Vagina (tissue), 2 donors: ENCODE results near the gene ANGPT4. TPM values are rescaled to one million over a fixed set of nuclear protein-coding genes. Genes with fewer than 3 reads are reported as not detected.

Source experiments
- DNase-seq, 2 donors: peaks; one replicate each; pipeline ENCODE4 v3.0.0-alpha.2; 2017; ENCODE audit errors: extremely low spot score in 2 of 2
- H3K27ac ChIP-seq: fragments of 200-600 bp; sonication (generic); one replicate; pipeline ENCODE4 v1.5.1; 2019
- H3K27me3 ChIP-seq: fragments of 200-600 bp; sonication (generic); one replicate; pipeline ENCODE4 v1.5.1; 2019
- H3K36me3 ChIP-seq, 2 donors: fragments of 200-600 bp; sonication (generic); one replicate each; pipeline ENCODE4 v1.5.1; 2017 to 2019
- H3K4me1 ChIP-seq: fragments of 200-600 bp; sonication (generic); one replicate; pipeline ENCODE4 v1.5.1; 2019
- H3K4me3 ChIP-seq, 2 donors: fragments of 200-600 bp; sonication (generic); 1 replicate in 1 of 2; 2 replicates in 1 of 2; pipeline ENCODE4 v1.5.1; 2016 to 2019
- H3K9me3 ChIP-seq: fragments of 200-600 bp; sonication (generic); one replicate; pipeline ENCODE4 v1.5.1; 2019
- POLR2A ChIP-seq, 2 donors: fragments of 450-650 bp; IDR thresholded peaks; one replicate each; pipeline ENCODE4 v1.6.1; 2017; ENCODE audit warnings: antibody characterized with exemption in 2 of 2, mild to moderate bottlenecking in 2 of 2, moderate library complexity in 2 of 2
- POLR2AphosphoS5 ChIP-seq, 2 donors: sonication (generic); formaldehyde crosslinking; IDR thresholded peaks; one replicate each; pipeline ENCODE4 v1.9.0; 2017; ENCODE audit warnings: antibody characterized with exemption in 2 of 2, mild to moderate bottlenecking in 2 of 2, low read depth in 1 of 2; ENCODE audit not compliant: insufficient read depth in 1 of 2
- intact Hi-C: fragments of 100-400 bp; cut with DNase I; formaldehyde crosslinking; loops from one replicate; pipeline ENCODE4 v1.15.1; 2023
- total RNA-seq: library from RNA; depleted of rRNA; stranded (reverse); fragments of >200 nt; gene quantifications from one replicate; pipeline ENCODE4 v1.2.3, GENCODE V29; 2016
- TF ChIP-seq, protein P1 (sequence below), 3 experiments: fragments of 450-650 bp in 2 of 3; fragments of 200-600 bp in 1 of 3; sonication (generic) in 1 of 3; IDR thresholded peaks; one replicate each; pipeline ENCODE4 v1.5.1; 2017 to 2019; ENCODE audit warnings: antibody characterized with exemption in 3 of 3, mild to moderate bottlenecking in 2 of 3, moderate library complexity in 2 of 3

ANGPT4 gene
- total RNA-seq, 1 donor from 2014 or later: 0.98 TPM

DNA sequence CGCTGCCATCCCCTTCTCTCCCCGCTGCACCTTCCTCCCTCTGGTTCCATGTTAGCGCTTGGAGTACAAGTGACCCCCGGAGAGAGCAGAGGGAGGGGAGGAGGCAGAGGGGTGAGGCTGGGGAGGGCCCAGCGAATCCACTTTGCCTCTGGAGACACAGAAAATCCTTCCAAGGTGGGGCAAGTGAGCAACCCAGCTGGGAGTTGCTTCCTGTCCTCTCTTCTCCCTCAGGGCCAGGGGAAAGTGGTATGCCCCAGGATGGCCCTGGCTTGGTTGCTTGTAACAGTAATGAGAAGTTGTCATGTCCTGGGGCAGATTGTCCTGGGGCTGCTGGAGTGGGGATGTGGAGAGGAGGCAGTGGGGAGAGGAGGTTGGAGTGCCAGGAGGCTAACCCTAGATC is 691 bp upstream of the ANGPT4 start:
- Histone ChIP-seq H3K27me3 (no peaks in the 10 kb centered on the region), H3K36me3 (no peaks in the 10 kb centered on the region), H3K4me1 (no peaks in the 10 kb centered on the region), H3K4me3 (no peak overlapping the region), H3K9me3 (no peaks in the 10 kb centered on the region), H3K27ac (no peak overlapping the region)
- DNase-seq: no peak
- intact Hi-C loops: no loop called here
- TF ChIP-seq, protein P1, sequence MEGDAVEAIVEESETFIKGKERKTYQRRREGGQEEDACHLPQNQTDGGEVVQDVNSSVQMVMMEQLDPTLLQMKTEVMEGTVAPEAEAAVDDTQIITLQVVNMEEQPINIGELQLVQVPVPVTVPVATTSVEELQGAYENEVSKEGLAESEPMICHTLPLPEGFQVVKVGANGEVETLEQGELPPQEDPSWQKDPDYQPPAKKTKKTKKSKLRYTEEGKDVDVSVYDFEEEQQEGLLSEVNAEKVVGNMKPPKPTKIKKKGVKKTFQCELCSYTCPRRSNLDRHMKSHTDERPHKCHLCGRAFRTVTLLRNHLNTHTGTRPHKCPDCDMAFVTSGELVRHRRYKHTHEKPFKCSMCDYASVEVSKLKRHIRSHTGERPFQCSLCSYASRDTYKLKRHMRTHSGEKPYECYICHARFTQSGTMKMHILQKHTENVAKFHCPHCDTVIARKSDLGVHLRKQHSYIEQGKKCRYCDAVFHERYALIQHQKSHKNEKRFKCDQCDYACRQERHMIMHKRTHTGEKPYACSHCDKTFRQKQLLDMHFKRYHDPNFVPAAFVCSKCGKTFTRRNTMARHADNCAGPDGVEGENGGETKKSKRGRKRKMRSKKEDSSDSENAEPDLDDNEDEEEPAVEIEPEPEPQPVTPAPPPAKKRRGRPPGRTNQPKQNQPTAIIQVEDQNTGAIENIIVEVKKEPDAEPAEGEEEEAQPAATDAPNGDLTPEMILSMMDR (IDR thresholded peaks at IDR 0.05): no peak
- TF ChIP-seq POLR2AphosphoS5 (IDR thresholded peaks at IDR 0.05; ENCODE audit: insufficient read depth in 1 of 2, low read depth in 1 of 2) (no peak), POLR2A (IDR thresholded peaks at IDR 0.05) (no peak)

DNA sequence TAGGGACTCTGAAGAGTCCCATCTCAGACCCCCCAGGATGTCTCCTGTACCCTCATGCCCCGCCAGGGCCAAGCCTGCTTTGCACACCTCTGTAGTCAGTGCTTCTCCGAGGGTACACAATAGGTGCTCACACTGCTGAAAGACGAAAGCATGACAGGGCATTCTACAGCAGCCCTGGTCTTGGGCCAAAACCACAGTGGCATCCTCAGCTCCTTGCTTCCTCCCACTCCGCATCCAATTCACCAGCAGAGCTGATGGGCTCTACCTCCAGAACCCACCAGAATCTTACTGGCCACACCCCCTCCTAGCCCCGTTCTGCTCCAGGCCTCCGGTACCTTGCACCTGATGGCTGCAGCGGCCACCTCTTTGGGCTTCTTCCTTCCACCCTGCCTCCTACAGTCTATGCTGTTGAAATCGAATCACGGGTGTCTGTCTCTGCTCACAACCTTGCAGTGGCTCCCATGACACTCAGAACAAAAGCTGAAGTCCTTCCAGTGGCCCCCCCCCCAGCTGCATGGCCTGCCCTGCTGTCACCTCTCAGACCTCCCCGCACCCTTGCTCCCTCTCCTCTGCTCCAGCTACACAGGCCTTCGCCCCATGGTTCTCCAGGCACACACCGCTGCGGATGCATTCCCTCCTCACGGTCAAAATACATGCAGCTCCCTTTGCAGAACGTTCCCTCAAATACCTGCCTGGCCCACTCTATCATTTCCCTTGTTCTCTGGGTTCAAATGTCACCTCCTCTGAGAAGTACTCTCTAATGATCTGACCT is 1.2 kb downstream of the ANGPT4 start:
- no peaks in the 10 kb centered on the region for H3K9me3 ChIP-seq
- no peaks in the 10 kb centered on the region for H3K27me3 ChIP-seq
- intact Hi-C loops: no loop called here
- no peak overlapping the region for H3K4me3 ChIP-seq
- peaks cover 8% of the 10 kb centered on the region for H3K4me1 ChIP-seq
- no peaks in the 10 kb centered on the region for H3K36me3 ChIP-seq
- TF ChIP-seq, protein P1 (IDR thresholded peaks at IDR 0.05): no peak
- TF ChIP-seq POLR2A (IDR thresholded peaks at IDR 0.05): no peak
- no peak for TF ChIP-seq POLR2AphosphoS5 (IDR thresholded peaks at IDR 0.05; ENCODE audit: insufficient read depth in 1 of 2, low read depth in 1 of 2)
- no peak overlapping the region for H3K27ac ChIP-seq
- no peak for DNase-seq

DNA sequence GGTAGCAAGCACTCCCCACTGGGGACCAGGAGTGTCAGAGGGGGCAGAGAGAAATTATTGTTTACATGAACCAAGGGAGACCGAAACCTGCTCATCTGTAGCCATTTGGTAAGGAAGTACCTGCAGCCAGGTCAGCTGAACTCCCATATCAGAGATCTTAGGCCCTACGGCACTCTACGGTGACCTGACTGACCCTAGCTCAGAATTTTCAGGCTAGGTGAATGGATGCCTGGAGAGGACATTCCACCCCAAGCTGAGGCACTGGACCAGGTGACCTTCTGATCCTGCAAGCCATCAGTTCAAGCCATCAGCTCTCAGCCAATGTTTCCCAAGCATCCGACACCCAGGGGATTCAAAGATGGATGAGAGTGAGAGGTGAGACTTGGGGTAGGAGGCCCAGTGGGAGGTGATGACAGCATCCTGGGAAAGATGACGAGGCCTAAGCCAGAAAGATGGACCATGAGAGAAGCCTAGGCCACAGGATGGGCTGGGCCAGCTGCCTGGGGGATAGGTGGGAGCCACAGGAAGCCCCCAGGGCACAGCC is 2.8 kb downstream of the ANGPT4 start:
- H3K27me3 ChIP-seq: no peaks in the 10 kb centered on the region

DNA sequence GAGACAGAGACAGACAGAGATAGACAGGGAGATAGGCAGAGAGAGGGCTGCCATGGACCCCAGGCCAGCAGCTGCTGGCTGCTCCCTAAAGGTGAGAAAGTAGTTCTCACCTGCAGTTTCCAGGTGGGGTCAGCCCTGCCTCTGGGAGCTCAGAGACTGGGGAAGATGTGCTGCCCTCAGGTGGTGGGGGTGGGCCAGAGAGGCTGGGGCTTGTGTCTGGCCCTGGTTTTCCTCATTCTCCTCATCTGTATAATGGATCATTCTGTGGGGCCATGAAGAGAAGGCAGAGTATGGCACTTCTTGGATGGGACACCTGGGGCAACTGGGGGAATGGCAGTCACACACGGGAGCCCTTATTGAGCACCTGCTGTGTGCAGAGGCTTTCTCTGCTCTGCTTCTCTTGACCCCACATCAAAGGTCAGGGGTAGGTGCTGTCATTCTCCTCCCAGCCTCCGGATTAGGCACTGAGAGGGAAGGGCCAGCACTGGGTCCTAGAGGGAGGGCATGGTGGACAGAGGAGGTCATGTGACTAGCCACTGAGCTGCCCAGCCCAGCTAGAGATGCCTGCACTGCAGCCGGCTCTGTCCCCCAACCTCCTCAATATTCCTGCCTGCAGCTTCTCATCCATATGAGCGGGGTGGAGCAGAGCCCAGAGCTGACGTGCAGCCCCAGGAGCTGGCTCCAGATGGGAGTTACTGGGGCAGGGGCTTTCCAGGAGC is 4.1 kb downstream of the ANGPT4 start:
- H3K9me3 ChIP-seq: no peaks in the 10 kb centered on the region
- no peak overlapping the region for H3K27ac ChIP-seq
- intact Hi-C loops: no loop called here
- no peaks in the 10 kb centered on the region for H3K36me3 ChIP-seq
- TF ChIP-seq POLR2A (IDR thresholded peaks at IDR 0.05): no peak
- TF ChIP-seq, protein P1 (IDR thresholded peaks at IDR 0.05): no peak
- no peak for TF ChIP-seq POLR2AphosphoS5 (IDR thresholded peaks at IDR 0.05; ENCODE audit: insufficient read depth in 1 of 2, low read depth in 1 of 2)
- no peak overlapping the region for H3K4me3 ChIP-seq
- H3K4me1 ChIP-seq: peaks cover 8% of the 10 kb centered on the region
- no peaks in the 10 kb centered on the region for H3K27me3 ChIP-seq
- DNase-seq: no peak

More for the DNA sequence above, 2.8 kb downstream of the ANGPT4 start:
- no peak for DNase-seq
- Histone ChIP-seq H3K36me3 (no peaks in the 10 kb centered on the region), H3K4me1 (peaks cover 8% of the 10 kb centered on the region), H3K27ac (no peak overlapping the region), H3K9me3 (no peaks in the 10 kb centered on the region), H3K4me3 (no peak overlapping the region)
- TF ChIP-seq, protein P1 (IDR thresholded peaks at IDR 0.05): no peak
- TF ChIP-seq POLR2A (IDR thresholded peaks at IDR 0.05): no peak
- intact Hi-C loops: no loop called here
